K562 (cell line): ENCODE measurements around the gene CLPSL1. TPM values are rescaled to one million over a fixed set of nuclear protein-coding genes. Genes with fewer than 3 reads are reported as not detected.

Experiments used
- ATAC-seq: fragments of 200-7000 bp; cut with Tn5 transposase; 3 replicates; pipeline ENCODE4 v1.9.1; 2020; ENCODE audit warnings: moderate library complexity
- BruUV-seq: library from RNA; stranded (reverse); fragments of 400-500 nt; replicated peaks from 2 replicates; lab custom pipeline; 2021; lab: Mats Ljungman, UMichigan
- CTCF ChIA-PET: fragments of 300-600 bp; formaldehyde crosslinking; extraction: SDS; loops from one replicate; lab custom pipeline; 2021; ENCODE audit warnings: low intra/inter-chr PET ratio; lab: Yijun Ruan, JAX
- POLR2A ChIA-PET: fragments of 300-600, 350-650 bp; sonication (Branson Sonifier 250); formaldehyde crosslinking; extraction: SDS; loops from one replicate; lab custom pipeline; 2021; ENCODE audit warnings: antibody characterized with exemption, inconsistent platforms; lab: Yijun Ruan, JAX
- DNase-seq, 4 experiments: peaks; one replicate each; pipeline versions ENCODE4 v3.0.0 to v3.0.0-alpha.2; 2011 to 2018; ENCODE audit warnings: low spot score in 3 of 4, mixed read lengths in 3 of 4; ENCODE audit errors: extremely low read depth in 1 of 4
- FAIRE-seq: peaks from 2 replicates; lab custom pipeline; 2011; peaks lifted over from hg19 to GRCh38; lab: Jason Lieb, UNC
- H2AFZ ChIP-seq: 2 replicates; pipeline ENCODE4 v1.6.0; 2011; ENCODE audit warnings: low read depth, low read length, control low read depth, inconsistent platforms
- H3K27ac ChIP-seq: fragments of 200-600 bp; 3 replicates; pipeline ENCODE4 v1.8.0; 2011; ENCODE audit warnings: low read depth, mild to moderate bottlenecking, control low read depth, inconsistent platforms, low read length, moderate library complexity, mixed read lengths; ENCODE audit errors: extremely low read depth
- H3K27me3 ChIP-seq, 2 experiments: fragments of 300-600 bp in 1 of 2; 2 replicates in 1 of 2; 3 replicates in 1 of 2; pipeline versions ENCODE4 v1.6.0 to v1.8.0; 2011; ENCODE audit warnings: inconsistent platforms in 2 of 2, low read length in 2 of 2, mild to moderate bottlenecking in 1 of 2, mixed read lengths in 1 of 2, moderate library complexity in 1 of 2; ENCODE audit not compliant: control insufficient read depth in 2 of 2, insufficient read depth in 2 of 2
- H3K36me3 ChIP-seq: fragments of 300-600 bp; 3 replicates; pipeline ENCODE4 v1.8.0; 2011; ENCODE audit warnings: mild to moderate bottlenecking, low read length, inconsistent platforms; ENCODE audit not compliant: control insufficient read depth, insufficient read depth
- H3K4me1 ChIP-seq, 2 experiments: fragments of 200-600 bp in 1 of 2; replicated peaks in 1 of 2; 2 replicates in 1 of 2; 3 replicates in 1 of 2; pipeline versions ENCODE4 v1.5.1 to v1.8.0; 2011; ENCODE audit warnings: inconsistent platforms in 2 of 2, low read length in 2 of 2, mild to moderate bottlenecking in 1 of 2, mixed read lengths in 1 of 2, moderate library complexity in 1 of 2; ENCODE audit not compliant: control insufficient read depth in 2 of 2, insufficient read depth in 2 of 2
- H3K4me2 ChIP-seq: 2 replicates; pipeline ENCODE4 v1.6.1; 2011; ENCODE audit warnings: low read length, control low read depth, inconsistent platforms, mixed read lengths; ENCODE audit not compliant: insufficient read depth
- H3K4me3 ChIP-seq: fragments of 200-600 bp; sonication (generic), shearing (Covaris generic); 2 replicates; pipeline ENCODE4 v1.5.1; 2016; ENCODE audit warnings: control low read depth, inconsistent platforms
- H3K79me2 ChIP-seq: fragments of 200-600 bp; 3 replicates; pipeline ENCODE4 v1.8.0; 2011; ENCODE audit warnings: low read length, inconsistent platforms; ENCODE audit not compliant: control insufficient read depth, insufficient read depth
- H3K9ac ChIP-seq, 2 experiments: 2 replicates each; pipeline versions ENCODE4 v1.6.0 to v1.6.1; 2011; ENCODE audit warnings: low read depth in 2 of 2, low read length in 2 of 2, control low read depth in 1 of 2, inconsistent platforms in 1 of 2, mild to moderate bottlenecking in 1 of 2, mixed read lengths in 1 of 2; ENCODE audit not compliant: insufficient read depth in 1 of 2
- H3K9me1 ChIP-seq: one replicate; pipeline ENCODE4 v1.6.0; 2011; ENCODE audit warnings: inconsistent platforms, mild to moderate bottlenecking, low read length, moderate library complexity; ENCODE audit not compliant: control insufficient read depth, insufficient read depth
- H3K9me3 ChIP-seq: replicated peaks from 2 replicates; pipeline ENCODE4 v1.5.1; 2011; ENCODE audit warnings: low read depth, low read length, inconsistent platforms; ENCODE audit not compliant: control insufficient read depth, insufficient read depth
- H4K20me1 ChIP-seq: replicated peaks from 2 replicates; pipeline ENCODE4 v1.6.1; 2011; ENCODE audit warnings: low read length, inconsistent platforms, mixed read lengths; ENCODE audit not compliant: control insufficient read depth, insufficient read depth
- BCOR ChIP-seq: fragments of 450-650 bp; IDR thresholded peaks from 2 replicates; pipeline ENCODE4 v1.6.1; 2016
- CBX3 ChIP-seq, 2 experiments: IDR thresholded peaks; 1 replicate in 1 of 2; 2 replicates in 1 of 2; pipeline ENCODE4 v1.6.1; 2012; ENCODE audit warnings: inconsistent platforms in 2 of 2, low read length in 2 of 2, borderline replicate concordance in 1 of 2, control low read depth in 1 of 2
- HNRNPK ChIP-seq: fragments of 200-400 bp; formaldehyde crosslinking; IDR thresholded peaks from one replicate; pipeline ENCODE4 v1.6.1; 2018; ENCODE audit warnings: mild to moderate bottlenecking, low read depth, low read length; ENCODE audit not compliant: poor library complexity, severe bottlenecking
- ID3 ChIP-seq, 2 experiments: fragments of 250-450 bp in 1 of 2; fragments of 450-650 bp in 1 of 2; sonication (Bioruptor Pico) in 1 of 2; IDR thresholded peaks; 2 replicates each; pipeline versions ENCODE4 v1.6.1 to v1.8.0; 2016 to 2021; ENCODE audit warnings: mild to moderate bottlenecking in 2 of 2, moderate library complexity in 2 of 2, missing compliant biosample characterization in 1 of 2, missing genetic modification characterization in 1 of 2
- NFE2 ChIP-seq: IDR thresholded peaks from 2 replicates; pipeline ENCODE4 v1.6.1; 2014; ENCODE audit warnings: antibody characterized with exemption, low read depth
- NR2C2 ChIP-seq, 2 experiments: fragments of 200-800 bp in 1 of 2; sonication (Bioruptor generic) in 1 of 2; sonication (generic) in 1 of 2; formaldehyde crosslinking in 1 of 2; IDR thresholded peaks; 2 replicates each; pipeline versions ENCODE4 v1.6.1 to v1.8.0; 2016 to 2022; ENCODE audit warnings: mild to moderate bottlenecking in 1 of 2, missing compliant biosample characterization in 1 of 2, missing genetic modification characterization in 1 of 2, missing genetic modification reagents in 1 of 2
- NR2F6 ChIP-seq: fragments of 450-650 bp; formaldehyde crosslinking; IDR thresholded peaks from 2 replicates; pipeline ENCODE4 v1.4.0; 2020; ENCODE audit warnings: mild to moderate bottlenecking
- RBM25 ChIP-seq: fragments of 200-400 bp; formaldehyde crosslinking; IDR thresholded peaks from 2 replicates; pipeline ENCODE4 v1.6.1; 2018; ENCODE audit warnings: low read length, low read depth, moderate library complexity; ENCODE audit not compliant: severe bottlenecking
- TBP ChIP-seq: optimal IDR thresholded peaks from 2 replicates; pipeline ENCODE3; 2011; ENCODE audit warnings: low read depth, low read length, improper control_type of control experiment
- TEAD4 ChIP-seq, 2 experiments: sonication (generic) in 1 of 2; formaldehyde crosslinking in 1 of 2; IDR thresholded peaks; 2 replicates each; pipeline versions ENCODE4 v1.6.1 to v1.8.0; 2012 to 2022; ENCODE audit warnings: borderline replicate concordance in 1 of 2, inconsistent platforms in 1 of 2, low read length in 1 of 2, mild to moderate bottlenecking in 1 of 2, missing genetic modification reagents in 1 of 2
- ZNF184 ChIP-seq: sonication (generic); formaldehyde crosslinking; IDR thresholded peaks from 2 replicates; pipeline ENCODE4 v1.5.0; 2020; ENCODE audit warnings: missing genetic modification reagents
- in situ Hi-C: fragments of 300-500 bp; cut with MboI; formaldehyde crosslinking; loops from 4 replicates; pipeline ENCODE4 v1.15.0; 2018; ENCODE audit warnings: inconsistent platforms, mixed read lengths
- intact Hi-C: fragments of 100-400 bp; cut with micrococcal nuclease; formaldehyde crosslinking; loops from 2 replicates; pipeline ENCODE4 v1.14.2; 2022
- polyA plus RNA-seq, 8 experiments: library from polyadenylated mRNA; depleted of rRNA in 4 of 8; stranded (reverse) in 5 of 8; unstranded in 3 of 8; fragments of >200 nt; fragmentation: Nextera tagmentation in 2 of 8; fragmentation: Illumina TruSeq in 1 of 8; extraction: Ambion mirVana in 2 of 8; extraction: Trizol in 1 of 8; gene quantifications; 2 replicates each; pipeline versions ENCODE4 v1.2.1 to v1.2.3, GENCODE V29; 2011 to 2014; ENCODE audit warnings: inconsistent platforms in 1 of 8, missing spikeins in 1 of 8
- total RNA-seq, 7 experiments: library from RNA; depleted of rRNA in 6 of 7; stranded (reverse); fragments of >200 nt in 6 of 7; fragmentation: Illumina TruSeq in 2 of 7; extraction: Trizol in 2 of 7; gene quantifications; 2 replicates each; pipeline versions ENCODE4 v1.2.1 to v1.2.3, GENCODE V29; 2011 to 2021; ENCODE audit warnings: low replicate concordance in 1 of 7

Gene CLPSL1
- total and polyA plus RNA-seq, 9 of the 15 experiments (the other 6 are each of a cell fraction or from before 2014, with no cell fraction given) = not detected

GRCh38 chr6:35817515-35817914, 36.7 kb downstream of the CLPSL1 start:
- CTCF ChIA-PET = no interaction called here
- TF ChIP-seq NFE2 = no peak
- no peak for TF ChIP-seq NR2C2 (CRISPR knock-in tag; IDR thresholded peaks at IDR 0.05)
- no peak for TF ChIP-seq NR2C2 (tag; IDR thresholded peaks at IDR 0.05)
- no peak for TF ChIP-seq ID3 (CRISPR knock-in tag; IDR thresholded peaks at IDR 0.05)
- TF ChIP-seq ID3 (tag; IDR thresholded peaks at IDR 0.05) = no peak
- TF ChIP-seq TEAD4 (IDR thresholded peaks at IDR 0.05; ENCODE audit: low read length) = no peak
- TF ChIP-seq TEAD4 (CRISPR knock-in tag; IDR thresholded peaks at IDR 0.05; ENCODE audit: borderline replicate concordance) = no peak
- no peak for TF ChIP-seq TBP
- TF ChIP-seq NR2F6 (CRISPR knock-in tag) = no peak
- TF ChIP-seq ZNF184 = peak; percentile 95
- TF ChIP-seq CBX3 (IDR thresholded peaks at IDR 0.05; ENCODE audit: borderline replicate concordance in 1 of 2, low read length in 2 of 2) = peak in 1 of 2 experiments; percentile 59; a peak in 2 of 3 replicates
- peak; percentile 70; the same call in 1 of the 2 replicates for TF ChIP-seq BCOR
- TF ChIP-seq RBM25 = peak; percentile 83
- TF ChIP-seq HNRNPK = no peak
- TF ChIP-seq, all 486 proteins: peak for 4
- H3K36me3 ChIP-seq = no peaks in the 10 kb centered on the region
- H3K9ac ChIP-seq = no peak overlapping the region
- peaks cover 0 to 4% of the 10 kb centered on the region in 2 experiments; a peak in 1 of 5 replicates for H3K4me1 ChIP-seq
- no peak for ATAC-seq
- no TSS peak for BruUV-seq
- H3K4me3 ChIP-seq = no peak overlapping the region
- POLR2A ChIA-PET = no interaction called here
- intact Hi-C loops (no loop called here), in situ Hi-C loops (no loop called here)
- no peak for DNase-seq
- H3K27ac ChIP-seq = no peak overlapping the region
- H3K4me2 ChIP-seq = no peak overlapping the region
- H3K79me2 ChIP-seq = no peaks in the 10 kb centered on the region
- H3K27me3 ChIP-seq = peaks cover 25 to 51% of the 10 kb centered on the region in 2 experiments
- H4K20me1 ChIP-seq = no peaks in the 10 kb centered on the region
- 0 out of 2 replicates have a peak, but pooled peaks cover 1% of the 10 kb centered on the region for H3K9me3 ChIP-seq
- no peaks in the 10 kb centered on the region for H3K9me1 ChIP-seq
- no peak overlapping the region for H2AFZ ChIP-seq
- no peak for FAIRE-seq
